ENCODE measurements around the gene QSOX1.
A peak's percentile ranks its signal among the peaks of the same experiment; 100 is the strongest.
"Not testable (repeated sequence)": the region's sequence is repeated elsewhere in the genome, so short reads cannot be mapped to it uniquely, and the experiment has no call there.

Gene QSOX1

GRCh38 chr1:180192172-180192571 is 37.5 kb downstream of the QSOX1 start:
- no peak for DNase-seq

DNA sequence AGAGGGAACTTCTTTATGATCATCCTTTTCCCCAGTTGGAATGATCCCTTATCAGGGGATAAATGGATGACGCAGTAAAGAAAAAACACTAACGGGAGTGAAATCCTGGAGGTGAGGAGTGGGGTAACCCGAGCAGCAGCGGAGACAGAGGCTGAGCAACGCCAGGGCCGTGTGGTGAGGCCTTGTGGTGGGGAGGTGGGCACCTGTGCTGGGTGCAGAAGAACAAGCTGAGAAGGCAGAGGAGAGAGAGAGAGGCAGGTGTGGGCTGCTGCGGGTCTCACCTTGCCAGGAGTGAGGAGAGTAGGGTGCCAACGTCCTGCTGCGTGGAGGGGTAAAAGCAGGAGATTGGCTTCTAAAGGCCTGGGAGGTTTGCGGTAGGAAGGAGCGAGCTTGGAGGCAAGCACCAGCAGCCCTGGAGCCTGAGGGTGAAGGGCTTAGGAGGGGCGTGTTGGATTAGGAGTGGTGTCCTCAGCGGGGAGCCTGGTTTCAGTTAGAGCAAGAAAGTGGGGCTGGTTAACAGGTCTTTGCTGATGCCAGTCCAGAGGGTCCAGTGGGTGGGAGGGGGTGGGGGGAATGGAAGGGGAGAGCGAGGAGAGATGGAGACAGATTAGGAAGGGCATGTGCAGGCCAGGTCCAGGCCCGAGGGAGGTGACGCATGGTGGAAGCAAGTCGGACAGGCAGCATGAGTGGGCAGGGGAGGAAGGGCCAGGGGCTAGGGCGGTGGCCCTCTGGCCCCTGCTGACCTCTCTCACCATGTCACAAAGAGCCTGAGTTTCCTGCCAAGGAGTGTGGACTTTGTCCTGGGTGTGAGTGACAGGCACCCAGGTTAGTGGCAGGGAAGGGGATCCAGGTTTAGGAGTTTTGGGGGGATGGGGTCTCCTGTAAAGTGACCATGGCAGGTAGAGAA is 38.7 kb downstream of the QSOX1 start:
- peak; percentile 60 for DNase-seq

DNA sequence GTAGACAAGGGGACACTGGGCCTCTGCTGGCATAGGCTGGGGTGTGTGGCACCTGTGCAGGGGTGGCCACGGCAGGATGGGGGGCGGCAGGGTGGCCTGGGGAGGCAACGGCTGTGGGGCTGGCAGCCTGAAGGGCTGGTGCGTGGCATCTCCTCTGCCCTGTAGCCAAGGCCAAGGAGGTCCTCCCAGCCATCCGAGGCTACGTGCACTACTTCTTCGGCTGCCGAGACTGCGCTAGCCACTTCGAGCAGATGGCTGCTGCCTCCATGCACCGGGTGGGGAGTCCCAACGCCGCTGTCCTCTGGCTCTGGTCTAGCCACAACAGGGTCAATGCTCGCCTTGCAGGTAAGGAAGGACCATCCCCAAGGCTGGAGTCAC is 39.4 kb downstream of the QSOX1 start:
- DNase-seq = no peak

DNA sequence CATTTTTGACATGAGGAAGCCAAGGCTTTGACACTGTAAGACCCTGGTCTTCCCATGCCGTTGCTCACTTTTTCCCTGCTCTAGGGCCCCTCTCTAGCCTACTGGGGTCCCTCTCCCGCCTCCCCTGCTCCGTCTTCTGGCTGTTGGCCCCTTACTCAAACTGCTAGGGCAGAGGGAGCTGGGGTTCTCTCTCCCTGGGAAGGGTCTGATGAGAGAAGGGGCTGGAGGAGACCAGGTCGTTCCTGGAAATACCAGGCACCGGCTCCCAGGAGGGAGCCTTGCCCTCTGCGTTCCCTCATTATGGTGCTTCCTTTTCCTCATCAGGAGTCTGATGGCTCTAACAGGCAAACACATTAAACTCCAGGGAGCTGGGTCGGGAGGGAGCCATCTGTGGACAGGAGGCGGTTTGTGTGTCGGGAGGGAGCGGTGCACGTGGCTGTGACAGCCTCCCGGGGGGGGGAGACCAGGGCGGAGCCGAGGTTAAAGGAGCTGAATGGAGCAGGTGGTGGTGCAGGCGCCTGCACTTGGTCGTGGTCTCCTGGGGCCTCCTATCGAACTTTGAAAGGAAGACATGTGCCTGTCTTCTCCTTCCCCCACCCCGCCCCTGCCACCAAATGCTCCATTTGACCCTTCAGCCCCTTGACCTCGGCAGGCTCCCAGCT is 40.0 kb downstream of the QSOX1 start:
- DNase-seq = peak; percentile 95

DNA sequence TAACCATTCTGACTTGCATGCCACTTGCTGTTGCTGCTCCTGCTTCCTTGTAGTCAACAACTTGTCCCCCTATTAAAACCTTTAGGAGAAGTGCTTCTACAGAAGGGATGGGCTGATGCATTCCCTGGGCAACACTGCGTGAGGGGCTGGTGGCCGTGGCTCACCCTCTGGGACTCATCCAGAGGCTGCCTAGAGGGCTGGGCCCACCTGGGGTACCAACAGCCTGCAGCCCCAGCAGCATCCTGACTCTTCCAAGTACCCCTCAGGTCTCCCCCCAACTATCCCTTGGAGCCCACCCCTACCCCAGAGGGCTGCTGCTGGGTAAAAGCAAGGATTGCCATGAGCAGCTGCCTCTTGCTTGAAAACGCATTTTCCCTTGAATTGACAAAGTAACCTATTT is 40.7 kb downstream of the QSOX1 start:
- no peak for DNase-seq

DNA sequence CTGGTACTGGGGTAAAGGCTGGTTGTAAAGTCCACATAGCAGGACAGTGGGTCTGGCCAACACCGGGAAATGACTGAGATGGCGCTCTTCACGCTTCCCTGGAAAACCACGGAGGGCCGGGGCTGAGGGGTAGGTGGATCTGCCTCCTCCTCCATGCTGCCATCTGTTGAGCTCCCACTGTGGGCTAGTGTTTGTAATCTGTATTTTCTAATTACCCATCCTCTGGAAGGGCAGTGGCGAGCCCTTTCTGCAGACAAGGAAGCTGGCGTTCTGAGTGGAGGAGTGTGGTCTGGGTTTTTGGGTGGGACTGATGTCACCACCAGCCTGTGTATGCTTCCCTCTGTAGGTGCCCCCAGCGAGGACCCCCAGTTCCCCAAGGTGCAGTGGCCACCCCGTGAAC is 41.2 kb downstream of the QSOX1 start:
- DNase-seq = peak; percentile 76

- no peak for DNase-seq
Measured at GRCh38 chr1:180196436-180197003, 41.9 kb downstream of the QSOX1 start.

DNA sequence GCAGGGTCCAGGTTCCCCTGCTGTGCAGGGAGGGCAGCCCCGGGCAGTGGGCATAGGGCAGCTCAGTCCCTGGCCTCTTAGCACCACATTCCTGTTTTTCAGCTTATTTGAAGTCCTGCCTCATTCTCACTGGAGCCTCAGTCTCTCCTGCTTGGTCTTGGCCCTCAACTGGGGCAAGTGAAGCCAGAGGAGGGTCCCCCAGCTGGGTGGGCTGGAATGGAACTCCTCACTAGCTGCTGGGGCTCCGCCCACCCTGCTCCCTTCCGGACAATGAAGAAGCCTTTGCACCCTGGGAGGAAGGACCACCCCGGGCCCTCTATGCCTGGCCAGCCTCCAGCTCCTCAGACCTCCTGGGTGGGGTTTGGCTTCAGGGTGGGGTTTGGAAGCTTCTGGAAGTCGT is 42.6 kb downstream of the QSOX1 start:
- DNase-seq = no peak

GRCh38 chr1:180198196-180198595 is 43.5 kb downstream of the QSOX1 start:
- DNase-seq = peak; percentile 100

DNA sequence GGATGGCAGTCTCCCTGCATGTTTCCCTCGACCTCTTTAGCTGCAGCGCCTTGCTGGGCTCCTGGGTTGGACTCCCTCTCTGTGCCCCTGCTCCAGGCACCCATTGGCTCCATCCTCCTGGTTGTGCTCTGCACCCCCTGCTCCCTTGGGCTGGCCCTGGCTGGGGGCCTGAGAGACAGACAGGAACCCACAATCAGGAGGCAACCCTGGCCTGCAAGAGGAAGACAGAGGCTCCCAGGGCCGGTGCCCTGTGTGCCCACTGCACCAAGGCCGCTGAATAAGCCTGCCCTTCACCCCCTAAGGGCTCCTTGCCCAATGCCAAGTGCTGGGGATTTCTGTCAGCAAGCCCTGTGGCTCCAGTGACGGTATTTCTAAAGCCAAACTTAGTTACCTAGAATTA is 43.9 kb downstream of the QSOX1 start:
- DNase-seq = no peak

GRCh38 chr1:180199018-180199417 is 44.3 kb downstream of the QSOX1 start:
- DNase-seq = peak; percentile 87

- no peak for DNase-seq
Measured at GRCh38 chr1:180201451-180202200, 47.0 kb downstream of the QSOX1 start.

- DNase-seq = not testable (repeated sequence)
Measured at GRCh38 chr1:180202588-180202987, 47.9 kb downstream of the QSOX1 start.

GRCh38 chr1:180204231-180204630 is 49.6 kb downstream of the QSOX1 start:
- no peak for DNase-seq

DNA sequence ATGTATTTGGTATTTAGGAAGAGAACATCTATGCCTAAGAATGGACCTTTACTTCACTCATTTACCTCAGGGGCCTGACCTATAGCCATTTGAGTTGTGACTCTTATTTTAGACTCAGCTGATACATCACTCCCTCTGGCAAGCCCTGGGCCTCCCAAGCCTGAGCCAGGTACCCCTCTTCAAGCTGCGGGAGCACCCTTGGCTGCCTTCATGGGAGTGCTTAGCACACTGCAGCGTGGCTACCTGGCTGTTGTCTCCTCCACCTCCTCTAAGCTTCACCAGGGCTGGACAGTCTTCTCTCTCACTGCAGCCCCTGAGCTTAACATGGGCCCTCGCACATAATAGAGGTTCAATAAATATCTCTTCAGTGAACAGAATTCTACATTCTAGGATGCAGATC is 51.9 kb downstream of the QSOX1 start:
- DNase-seq = no peak

- DNase-seq = no peak
Measured at GRCh38 chr1:180208264-180208663, 53.6 kb downstream of the QSOX1 start.

GRCh38 chr1:180210008-180210620 is 55.4 kb downstream of the QSOX1 start:
- no peak for DNase-seq

DNA sequence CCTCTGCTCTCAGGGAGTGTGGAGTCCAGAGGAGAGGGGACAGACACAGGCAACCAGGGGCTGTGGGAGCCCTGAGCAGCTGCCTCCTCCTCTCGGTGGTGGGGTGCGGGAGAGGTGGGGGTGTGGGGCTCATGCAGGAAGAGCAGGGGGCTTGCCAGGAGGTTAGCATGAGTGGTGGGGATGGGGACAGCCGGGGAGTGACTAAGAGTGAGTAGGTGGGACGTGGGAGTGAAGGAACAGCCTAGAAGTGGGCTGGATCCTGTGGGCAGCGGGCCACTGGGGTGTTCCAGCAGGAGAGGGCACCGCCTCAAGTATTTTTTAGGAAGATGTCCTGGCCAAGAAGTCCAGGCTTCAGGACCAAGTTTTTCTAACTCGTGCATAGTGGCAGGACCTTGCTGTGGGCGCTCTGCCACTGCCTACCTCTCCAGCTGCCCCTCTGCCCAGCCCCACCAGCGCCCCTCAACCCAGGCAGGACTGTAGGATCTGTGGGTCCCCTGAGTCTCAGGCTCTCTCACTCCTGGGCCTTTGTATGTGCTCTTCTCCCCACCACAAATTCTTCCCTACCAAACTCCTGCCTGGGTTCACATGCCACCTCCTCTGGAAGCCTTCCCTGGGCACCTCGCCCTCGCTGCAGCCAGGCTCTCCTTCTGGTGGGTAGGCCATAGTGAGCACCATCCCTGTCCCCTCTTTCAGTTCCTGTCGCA is 56.6 kb downstream of the QSOX1 start:
- DNase-seq = no peak

DNA sequence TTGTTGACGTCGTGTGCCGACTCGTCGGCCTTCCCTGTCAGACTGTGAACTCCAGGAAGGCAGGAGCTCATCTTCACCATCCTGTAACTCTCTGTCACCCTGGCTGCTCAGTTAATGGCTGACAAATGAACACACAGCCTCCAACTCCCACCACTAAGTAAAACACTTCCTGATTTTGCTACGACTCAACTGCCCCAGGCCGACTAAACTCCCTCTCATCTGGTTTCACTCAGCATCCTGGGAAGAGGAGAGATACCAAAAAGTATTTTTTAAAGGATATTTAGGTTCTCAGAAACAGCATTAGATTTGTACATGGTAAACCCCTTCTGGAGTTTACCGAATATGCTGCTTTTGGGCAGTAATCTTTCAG is 57.2 kb downstream of the QSOX1 start:
- no peak for DNase-seq

DNA sequence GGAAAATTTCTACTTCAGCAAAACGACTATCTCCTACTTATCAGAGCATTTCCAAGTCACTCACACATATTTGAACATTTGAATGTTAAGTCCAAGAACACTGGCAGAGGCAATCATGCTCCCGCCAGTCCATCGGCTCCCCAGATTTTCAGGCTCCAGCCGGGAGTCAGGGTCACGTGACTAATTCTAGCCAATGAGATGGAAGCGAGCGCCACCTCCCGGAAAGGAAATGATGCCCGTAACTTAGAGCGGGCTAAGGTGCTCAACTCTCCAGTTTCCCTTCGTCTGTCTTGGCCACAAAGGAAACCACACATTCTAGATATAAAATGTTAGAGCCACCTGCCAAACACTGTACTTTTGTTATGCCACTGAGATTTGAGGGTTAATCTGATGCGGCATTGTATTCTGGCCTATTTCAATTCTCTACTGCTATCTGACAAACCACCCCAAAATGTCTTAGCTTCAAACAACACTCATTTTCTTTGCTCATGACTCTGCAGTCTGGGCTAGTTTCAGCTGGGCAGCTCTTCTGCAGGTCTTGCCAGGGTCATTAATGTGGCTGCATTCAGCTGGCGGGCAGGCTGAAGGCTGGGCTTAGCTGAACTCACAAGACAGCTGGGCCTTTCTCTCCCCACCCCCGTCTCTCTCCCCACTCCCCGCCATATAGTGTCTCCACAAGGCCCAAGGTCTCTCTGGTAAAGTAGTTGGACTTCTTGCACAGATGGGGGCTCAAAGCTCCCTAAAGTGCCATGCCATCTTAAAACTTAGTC is 58.9 kb downstream of the QSOX1 start:
- peak; percentile 37 for DNase-seq

DNA sequence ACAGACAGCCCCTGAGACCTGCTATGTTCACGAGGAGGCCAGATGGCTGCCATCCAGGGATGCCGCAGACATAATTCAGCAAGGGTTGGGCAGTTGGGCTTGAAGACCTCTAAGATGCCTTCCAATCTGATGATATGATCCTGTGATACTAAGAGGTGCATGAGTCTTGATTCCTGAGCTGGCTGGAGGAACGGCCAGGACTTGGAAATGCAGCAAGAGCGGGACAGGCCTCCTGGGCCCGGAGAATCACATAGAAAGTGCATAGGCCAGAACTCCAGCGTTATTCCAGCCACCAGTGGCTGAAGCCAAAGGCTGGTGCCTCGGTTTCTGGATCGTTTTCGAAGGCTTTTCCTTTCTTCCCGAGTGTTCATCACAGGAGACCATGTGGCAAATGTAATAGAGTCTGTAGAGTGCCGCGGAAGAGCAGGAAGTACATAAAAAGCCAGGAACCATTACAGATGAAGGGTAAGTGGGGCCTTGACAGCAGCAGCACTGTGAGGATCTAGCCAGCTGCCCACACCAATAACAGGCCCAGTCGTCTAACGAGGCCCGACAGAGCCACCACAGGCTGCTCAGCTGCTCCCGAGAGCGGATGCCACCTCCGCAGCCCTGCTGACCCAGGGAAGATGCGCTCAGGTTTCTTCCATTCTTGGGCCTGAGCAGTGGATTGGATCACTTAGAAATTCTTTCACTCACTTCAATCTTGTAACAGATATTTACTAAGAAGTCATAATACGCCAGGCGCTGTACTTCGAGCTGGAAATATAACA is 61.4 kb downstream of the QSOX1 start:
- peak; percentile 66 for DNase-seq

Measured in NCI-H82 (cell line).